HG02610 (cell line): ENCODE data around the gene ANKS1B.
A peak's percentile ranks its signal among the peaks of the same experiment; 100 is the strongest.
"Not testable (repeated sequence)": the region's sequence is repeated elsewhere in the genome, so short reads cannot be mapped to it uniquely, and the experiment has no call there.

Experiments
- ATAC-seq: cut with Tn5 transposase; IDR thresholded peaks from one replicate; pipeline ENCODE4 v1.9.1; 2021; ENCODE audit warnings: mild to moderate bottlenecking, moderate library complexity; ENCODE audit not compliant: unreplicated experiment

ANKS1B gene

DNA sequence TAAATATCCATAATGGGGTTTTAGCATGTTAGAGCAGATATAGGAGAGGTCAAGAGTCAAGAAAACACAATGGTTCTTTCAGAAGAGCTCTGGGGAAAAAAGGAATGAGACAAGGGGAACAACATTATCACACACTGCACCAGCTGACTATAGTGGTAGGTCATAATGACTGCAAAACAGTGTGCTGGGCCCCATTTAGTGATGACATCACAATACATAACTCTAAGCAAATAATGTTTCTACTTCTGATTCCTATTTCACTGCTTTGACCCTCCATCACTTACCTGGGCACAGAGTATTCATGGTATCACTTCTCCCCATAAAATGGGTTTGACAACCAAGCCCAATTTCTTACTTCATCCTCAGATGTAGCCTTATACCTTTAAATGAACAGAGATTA is 275.1 kb downstream of the ANKS1B start:
- no peak for ATAC-seq

DNA sequence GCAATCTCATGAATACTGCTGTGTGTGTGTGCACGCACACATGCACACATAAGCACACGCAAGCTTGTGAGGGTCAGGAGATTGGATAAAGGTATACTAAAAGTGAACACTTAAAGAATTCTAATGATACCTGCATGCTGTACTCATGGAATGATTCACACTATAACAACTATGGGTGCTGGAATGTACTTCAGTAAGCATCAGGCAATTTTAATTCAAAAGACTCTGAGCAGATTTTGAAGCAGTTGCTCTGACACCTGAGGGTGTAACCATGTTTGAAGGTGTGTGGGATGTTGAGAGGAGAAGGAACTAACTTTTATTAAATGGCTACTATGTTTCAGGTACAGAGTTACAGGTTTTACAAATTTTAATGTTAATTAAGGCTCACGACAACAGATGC is 275.6 kb downstream of the ANKS1B start:
- ATAC-seq: no peak

DNA sequence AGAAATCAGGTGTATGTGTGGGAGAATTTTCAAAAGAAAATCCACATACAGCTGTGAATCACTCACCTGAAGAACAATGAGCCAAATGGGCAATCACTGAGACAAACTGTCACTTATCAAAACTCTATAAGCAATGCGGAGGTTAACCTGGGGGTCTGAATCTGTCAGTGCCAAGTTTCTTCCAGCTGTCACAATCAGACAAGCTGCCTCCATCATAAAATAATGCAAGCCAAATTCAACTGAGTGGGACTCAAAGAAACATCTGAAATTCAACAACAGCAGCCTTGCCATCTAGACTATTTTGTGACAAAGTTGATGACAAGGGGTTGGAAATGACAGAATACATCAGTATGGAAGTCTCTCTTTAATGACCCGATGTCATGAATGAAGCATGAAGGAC is 276.9 kb downstream of the ANKS1B start:
- no peak for ATAC-seq

DNA sequence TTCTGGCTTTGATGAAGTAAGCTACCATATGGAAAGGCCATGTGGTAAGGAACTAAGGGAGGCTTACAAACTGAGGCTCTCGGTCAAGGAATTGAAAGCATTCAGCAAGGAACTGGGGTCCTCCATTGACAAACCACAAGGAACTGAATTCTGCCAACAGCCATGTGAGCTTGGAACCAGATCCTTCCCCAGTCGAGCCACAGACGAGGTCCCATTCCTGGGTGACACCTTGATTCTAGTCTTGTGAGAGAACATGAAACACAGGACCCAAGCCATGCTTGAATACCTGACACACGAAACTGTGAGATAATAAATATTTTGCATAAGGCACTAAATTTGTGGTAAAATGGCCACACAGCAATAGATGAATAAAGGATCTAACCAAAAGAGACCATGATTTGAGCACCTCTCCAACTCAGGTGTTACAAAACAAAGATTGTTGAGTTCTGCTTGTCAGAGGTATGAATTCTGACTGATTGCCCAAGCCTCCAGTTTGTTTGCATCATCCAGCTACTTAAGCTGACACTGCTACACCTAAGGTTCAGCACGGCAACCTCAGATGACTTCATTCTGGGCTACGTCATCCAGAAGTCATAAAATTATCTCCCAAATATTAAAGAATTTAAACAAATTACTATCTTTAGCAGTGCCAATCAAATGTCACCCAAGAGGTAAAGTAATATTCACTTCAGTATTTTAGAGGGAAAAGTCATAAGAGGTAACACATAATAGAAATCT is 277.8 kb downstream of the ANKS1B start:
- ATAC-seq: no peak

DNA sequence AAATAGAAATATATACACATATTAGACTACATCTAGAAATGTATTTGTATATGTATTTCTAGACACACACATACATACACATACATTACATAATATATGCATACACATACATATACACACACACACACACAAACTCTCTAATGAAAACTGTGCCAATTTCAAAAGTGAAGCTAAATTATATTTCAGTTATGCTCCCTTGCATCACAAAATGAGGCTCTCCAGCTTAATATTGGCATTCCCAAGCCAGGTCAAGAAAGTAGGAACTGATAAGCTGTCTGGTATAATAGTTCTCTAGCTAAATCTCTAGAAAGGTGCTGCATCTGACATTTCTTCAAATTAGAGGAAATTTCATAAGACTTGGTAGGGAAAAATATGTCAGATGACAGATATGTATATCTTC is 280.3 kb downstream of the ANKS1B start:
- ATAC-seq: no peak

DNA sequence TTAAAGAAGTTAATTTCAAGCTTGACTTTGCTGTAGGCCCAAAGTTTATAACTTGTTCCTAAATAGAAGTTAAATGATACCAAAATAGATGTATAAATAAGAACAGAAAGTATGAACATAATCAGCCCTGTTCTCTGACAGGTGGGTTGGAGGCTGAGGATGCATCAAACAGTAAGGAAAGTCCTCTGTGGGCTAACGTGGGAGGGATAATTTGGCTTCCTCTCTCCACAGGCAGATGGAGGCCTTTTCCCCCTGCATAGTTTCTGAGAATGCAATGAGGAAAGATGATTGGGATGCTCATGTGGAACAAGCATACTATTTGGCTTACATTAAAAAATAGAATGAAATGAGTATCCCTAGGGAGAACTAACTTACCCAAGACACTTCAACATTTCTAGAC is 280.7 kb downstream of the ANKS1B start:
- ATAC-seq: no peak

DNA sequence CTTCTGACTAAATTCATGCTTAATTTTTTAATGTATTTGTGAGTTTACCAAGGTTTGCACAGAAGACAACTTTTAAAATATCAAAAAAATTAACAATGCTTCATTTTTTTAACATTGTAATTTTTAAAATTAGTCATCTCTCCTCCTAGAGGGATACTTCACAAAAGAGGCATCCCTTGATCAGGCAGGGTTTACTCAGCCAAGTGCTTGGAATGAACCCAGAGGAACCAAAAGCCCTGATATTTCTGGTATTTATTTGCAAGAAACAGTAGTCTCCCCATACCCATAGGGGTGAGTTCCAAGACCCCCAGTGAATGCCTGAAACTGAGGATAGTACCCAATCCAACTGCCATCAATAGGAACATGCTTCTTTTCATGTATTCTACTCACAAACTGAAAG is 284.7 kb downstream of the ANKS1B start:
- no peak for ATAC-seq

DNA sequence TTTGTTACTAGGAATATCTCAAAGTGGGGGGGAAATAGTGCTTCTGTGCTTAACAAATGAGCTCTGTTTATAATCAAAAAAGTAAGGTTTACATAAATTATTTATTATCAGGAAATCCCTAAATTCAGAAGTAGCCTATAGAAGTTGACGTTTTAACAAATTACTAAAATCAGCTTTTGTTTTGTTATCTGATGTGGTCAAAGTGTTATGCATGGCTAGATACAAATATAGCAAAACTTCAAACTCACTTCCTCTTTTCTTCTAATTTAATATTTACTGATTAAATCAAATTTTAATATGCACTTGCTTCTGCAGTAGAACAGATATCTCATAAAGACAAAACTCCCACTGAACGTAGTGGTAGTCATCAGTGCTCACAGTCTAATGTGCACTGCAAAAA is 289.7 kb downstream of the ANKS1B start:
- no peak for ATAC-seq

DNA sequence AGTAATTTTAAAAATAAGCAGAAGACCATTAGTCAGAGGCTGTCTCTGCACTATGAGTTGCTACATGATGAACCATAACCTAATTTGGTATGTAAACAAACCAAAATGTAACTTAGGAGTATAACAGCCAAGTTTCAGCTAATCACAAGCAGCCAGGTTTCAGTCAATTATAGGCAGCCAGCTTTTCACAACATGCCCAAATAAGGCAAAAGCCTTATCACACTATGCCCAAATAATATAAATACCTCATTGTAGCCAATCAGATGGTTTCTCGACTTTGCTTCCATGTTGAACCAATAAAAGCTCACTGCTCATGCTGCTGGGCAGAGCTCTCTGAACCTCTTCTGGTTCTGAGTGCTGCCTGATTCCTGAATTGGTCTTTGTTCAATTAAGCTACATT is 298.6 kb downstream of the ANKS1B start:
- ATAC-seq: no peak

DNA sequence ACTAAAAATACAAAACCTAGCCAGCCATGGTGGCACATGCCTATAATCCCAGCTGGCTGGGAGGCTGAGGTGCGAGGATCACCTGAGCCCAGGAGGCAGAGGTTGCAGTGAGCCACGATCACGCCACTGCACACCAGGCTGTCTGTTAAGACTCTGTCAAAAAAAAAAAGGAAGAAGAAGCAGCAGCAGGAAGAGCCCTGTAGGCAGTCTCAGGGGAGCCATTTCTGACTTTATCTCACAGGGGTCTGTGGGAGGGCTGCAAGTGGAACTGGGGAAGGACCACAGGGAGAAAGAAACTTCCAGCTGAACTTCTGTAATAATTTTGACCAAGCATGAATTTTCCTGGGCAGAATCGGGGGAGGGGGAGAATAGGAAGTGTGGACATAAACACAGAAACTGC is 304.5 kb downstream of the ANKS1B start:
- ATAC-seq: no peak

DNA sequence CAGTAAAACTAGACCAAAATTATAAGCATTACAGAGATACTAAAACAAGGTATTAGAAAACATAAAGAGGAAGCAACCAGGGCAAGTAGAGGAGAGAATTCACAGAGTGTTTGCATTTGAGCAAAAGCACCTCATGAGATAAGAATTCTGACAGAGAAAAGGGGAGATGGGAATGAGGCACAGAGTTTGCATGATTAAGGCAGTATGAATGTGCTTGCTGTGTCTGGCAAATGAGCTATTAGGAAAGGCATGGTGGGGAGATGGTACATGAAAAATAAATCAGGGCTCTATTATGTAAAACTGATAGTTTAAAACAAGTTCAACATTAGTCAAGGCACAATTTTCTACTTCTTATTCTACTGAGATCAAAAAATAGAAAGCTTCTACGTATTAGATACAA is 314.1 kb downstream of the ANKS1B start:
- no peak for ATAC-seq

DNA sequence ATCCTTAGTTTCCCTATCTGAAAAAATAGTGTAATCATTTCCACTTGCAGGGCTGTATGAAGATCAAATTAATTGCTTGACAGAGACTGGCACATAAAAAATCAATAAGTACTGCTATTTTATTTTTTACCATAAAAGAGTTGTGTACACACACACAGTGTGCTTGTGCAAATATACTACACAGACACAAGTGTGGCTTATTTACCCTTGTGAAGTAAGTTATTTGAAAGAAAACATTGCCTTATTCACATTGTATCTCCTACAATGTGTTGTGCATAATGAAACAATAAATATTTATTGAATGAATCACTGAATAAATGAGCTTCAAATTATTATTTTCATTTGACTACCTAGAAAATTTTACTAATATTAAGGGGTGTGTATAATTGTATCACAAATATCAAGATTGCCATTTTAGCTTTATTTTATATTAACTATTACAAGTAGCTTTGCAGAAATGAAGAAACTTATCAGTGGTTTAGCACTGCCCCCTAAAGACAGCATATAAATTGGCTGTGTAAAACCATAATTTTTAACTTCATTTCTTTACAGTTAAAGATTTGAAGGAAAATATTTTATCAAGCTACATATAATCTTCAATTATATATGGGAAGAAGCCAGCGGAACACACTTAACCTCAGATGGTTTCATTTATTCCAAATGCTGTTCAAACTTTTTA is 325.9 kb downstream of the ANKS1B start:
- no peak for ATAC-seq

DNA sequence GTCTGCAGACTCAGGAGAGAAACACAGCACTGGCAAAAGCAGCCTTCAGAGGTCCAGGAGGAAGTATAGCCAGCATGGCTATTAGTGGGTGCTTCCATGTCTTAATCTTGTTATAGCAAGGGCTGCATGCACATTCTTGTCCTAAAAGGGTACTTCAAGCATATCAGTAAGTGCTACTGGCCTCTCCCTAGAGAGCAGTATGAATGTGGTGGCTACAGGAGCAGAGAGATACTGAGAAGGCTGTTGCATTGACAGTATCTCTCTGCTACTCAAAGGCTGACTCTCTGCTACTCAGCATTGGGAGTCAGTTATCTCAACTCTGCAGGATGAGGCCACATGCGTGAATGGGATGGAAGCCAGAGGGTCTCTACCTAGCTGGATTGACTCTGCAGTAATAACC is 335.2 kb downstream of the ANKS1B start:
- no peak for ATAC-seq

DNA sequence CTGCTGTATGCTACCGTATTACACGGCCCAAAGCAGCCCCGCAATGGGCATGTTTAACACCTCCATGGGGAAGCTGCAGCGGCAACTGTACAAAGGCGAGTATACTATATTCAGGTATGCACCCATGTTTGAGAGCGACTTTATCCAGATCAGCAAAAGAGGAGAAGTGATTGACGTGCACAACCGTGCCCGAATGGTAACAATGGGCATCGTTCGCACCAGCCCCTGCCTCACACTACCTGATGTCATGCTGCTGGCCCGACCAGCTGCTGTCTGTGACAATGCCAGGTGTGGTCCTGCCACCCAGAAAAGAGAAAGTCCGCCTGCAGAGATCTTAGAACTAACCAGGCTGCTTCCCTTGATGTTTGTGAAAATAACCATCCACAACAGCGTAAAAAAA is 336.6 kb downstream of the ANKS1B start:
- ATAC-seq: no peak

DNA sequence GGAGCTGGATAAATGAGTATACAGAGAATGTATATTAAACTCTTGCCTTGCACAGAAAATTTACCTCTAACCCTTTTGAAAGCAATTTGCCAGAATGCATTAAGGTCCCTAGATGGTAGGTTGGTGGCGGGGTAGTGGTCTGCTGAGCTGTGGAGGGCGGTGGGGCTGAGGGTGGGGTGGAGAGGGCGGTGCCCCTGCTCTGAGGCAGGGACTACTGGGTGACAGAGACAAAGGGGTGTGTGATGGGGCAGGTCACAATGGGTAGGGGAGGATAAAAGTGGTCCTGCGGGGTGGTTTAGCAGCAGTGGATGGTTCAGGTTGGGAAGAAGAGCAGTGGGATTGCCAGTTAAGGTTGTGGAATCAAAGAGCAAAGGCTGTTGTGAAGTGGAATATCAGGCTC is 337.3 kb downstream of the ANKS1B start, which contains the start of gene GARIN6:
Gene GARIN6 (plus strand): TSS at position 301 of the 400 bp plus-strand sequence. CDS start 422 bp downstream, outside the sequence.
- ATAC-seq: no peak

DNA sequence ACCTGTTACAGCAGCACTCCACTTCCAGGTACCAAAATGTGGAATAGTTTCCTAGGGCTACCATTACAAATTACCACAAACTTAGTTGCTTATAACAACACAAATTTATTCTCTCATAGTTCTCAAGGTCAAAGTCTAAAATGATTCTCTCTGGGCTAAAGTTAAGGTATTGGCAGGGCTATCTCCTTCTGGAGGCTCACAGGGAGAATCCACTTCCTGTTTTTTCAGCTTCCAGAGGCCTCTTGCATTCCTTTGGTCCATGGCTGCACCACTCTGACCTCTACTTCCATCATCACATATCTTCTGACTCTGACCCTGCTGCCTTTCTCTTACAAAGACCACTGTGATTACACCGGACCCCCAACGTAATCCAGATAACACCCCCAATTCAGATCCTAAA is 340.1 kb downstream of the ANKS1B start:
- no peak for ATAC-seq

DNA sequence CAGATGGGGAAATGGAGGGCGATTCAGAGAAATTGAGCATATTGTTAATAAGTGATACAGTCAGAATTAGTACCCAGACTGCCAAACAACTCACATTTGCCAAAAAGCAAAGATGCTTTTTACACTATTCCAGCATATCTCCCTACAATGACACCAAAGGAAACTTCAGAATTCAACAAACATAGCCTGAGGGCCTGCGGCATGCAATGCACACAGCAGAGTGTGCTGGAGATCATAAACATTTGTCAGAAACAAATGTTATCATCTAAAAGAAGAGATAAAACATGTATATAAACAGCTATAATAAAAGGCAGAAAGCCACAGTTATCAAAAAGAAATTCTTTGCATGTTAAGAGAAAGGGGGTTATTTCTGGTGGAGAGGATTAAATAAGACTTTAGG is 357.3 kb downstream of the ANKS1B start:
- no peak for ATAC-seq

DNA sequence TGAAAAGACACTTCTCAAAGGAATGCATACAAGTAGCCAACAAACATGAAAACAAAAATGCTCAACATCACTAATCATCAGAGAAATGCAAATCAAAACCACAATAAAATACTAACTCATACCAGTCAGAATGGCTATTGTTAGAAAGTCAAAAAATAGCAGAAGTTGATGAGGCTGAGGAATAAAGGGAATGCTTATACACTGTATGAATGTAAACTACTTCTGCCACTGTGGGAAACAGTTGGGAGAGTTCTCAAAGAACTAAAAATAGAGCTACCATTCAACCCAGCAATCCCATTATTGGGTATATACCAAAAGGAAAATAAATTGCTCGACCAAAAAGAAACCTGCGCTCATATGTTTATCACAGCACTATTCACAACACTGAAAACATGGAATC is 360.1 kb downstream of the ANKS1B start:
- not testable (repeated sequence) for ATAC-seq

DNA sequence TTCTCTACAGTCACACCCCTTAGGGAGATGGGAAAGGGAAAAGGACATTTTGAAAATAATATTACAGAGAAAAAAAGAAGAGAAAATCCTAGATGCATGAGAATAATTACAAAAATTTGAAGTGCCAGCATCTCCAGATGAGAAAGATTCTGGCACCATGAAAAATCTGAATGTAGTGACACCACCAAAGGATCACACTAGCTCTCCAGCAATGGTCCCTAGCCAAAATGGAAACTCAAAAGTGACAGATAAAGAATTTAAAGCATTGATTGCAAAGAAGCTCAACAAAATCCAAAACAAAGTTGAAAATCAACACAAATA is 364.6 kb downstream of the ANKS1B start:
- no peak for ATAC-seq

DNA sequence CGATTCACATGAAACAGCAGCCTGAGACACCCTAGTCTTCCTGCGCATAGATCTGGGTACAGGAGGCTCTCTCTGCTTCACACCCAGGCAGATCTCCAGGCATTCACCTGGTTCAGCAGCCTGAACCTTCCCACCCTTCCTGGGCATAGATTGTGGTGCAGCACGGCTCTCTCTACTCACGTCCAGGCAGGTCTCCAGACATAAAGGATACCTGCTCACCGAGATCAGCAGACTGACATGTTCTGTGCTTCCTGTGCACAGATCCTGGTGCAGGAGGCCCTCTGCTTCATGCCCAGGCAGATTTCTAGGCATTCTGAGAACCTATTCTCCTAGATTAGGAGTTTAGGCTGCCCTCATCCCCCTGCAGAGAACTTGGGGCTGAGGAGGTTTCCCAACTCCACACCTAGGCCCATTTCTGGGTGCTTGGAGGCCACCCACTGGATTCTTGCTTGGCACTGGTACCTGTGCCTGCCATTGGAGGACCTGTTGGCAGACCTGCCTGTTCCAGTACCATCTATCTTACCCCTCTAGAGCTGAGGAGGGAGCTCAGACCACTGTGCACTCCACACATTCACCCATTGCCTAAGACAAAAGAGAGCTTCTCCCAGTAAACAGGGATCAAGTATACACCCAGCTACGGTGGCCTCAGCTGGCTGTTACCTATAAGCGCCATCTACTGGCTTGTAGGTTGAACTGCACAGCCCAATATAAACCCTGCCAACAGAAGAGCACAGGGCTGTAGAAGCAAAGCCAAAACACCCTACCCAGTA is 365.2 kb downstream of the ANKS1B start:
- ATAC-seq: peak; percentile 91

DNA sequence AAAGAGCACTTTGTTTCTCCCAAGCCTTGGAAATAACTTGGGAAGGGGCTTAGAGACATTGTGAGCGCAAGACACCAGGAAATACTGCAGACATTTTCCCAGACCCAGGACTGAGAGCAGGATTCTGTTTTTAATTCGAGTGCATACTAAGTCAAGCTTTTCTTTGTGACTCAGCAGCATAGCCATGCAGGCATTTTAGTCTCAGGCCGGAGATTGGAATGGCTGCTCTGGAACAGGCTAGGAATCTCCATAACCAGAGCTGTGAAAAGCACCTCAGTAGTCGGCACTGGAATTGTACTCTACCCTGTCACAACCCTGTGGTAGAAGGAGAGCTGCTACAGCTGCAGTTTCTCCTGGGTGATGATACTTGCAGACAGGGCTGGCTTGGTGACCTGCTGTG is 366.1 kb downstream of the ANKS1B start:
- no peak for ATAC-seq

DNA sequence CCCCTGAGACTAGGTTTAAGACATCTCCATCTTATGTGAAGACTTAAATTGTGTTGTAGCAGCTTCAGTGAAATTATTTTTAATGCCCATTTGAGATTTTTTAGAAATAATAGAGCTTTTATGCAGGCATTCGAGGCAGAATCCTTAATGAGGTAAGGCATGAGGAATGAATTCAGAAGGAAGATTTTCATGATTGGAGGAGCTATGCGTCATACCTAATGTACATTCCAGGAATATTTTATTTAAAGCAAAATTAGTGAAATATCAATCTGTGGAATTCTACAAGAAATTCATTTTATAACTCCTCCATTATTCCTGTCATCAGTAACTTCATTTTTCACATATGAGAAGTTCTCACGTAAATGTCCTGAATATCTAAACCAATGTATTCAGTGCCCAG is 373.1 kb downstream of the ANKS1B start:
- ATAC-seq: no peak
